ENCODE data around the gene TXN2.

TXN2 gene

DNA sequence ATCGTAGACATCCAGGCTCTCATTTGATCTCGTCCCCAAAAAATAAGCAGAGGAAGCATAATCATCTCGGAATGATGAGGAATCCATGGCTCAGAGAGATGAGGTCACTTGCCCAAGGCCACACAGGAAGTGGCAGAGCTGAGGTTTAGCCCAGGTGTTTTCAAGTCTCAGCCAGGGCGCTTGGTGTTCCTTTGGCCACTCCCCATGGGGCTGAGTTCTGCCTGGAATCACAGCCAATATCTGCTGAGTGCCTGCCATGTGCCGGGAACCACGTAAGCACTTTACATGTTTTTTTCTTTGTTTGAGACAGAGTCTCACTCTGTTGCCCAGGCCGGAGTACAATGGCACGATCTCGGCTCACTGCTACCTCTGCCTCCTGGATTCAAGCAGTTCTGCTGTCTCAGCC, 64.2 kb downstream of the TXN2 start:
- Mint-ChIP-seq H3K27ac (no peak overlapping the region), H3K27me3 (ENCODE audit: low read depth) (peaks cover 3% of the 10 kb centered on the region)

More for the DNA sequence above, 64.2 kb downstream of the TXN2 start:
- Mint-ChIP-seq H3K4me1 (peaks cover 11% of the 10 kb centered on the region), H3K4me3 (no peak overlapping the region), H3K9me3 (no peaks in the 10 kb centered on the region), H3K36me3 (ENCODE audit: low read depth) (no peaks in the 10 kb centered on the region)
- TF ChIP-seq, protein P1, sequence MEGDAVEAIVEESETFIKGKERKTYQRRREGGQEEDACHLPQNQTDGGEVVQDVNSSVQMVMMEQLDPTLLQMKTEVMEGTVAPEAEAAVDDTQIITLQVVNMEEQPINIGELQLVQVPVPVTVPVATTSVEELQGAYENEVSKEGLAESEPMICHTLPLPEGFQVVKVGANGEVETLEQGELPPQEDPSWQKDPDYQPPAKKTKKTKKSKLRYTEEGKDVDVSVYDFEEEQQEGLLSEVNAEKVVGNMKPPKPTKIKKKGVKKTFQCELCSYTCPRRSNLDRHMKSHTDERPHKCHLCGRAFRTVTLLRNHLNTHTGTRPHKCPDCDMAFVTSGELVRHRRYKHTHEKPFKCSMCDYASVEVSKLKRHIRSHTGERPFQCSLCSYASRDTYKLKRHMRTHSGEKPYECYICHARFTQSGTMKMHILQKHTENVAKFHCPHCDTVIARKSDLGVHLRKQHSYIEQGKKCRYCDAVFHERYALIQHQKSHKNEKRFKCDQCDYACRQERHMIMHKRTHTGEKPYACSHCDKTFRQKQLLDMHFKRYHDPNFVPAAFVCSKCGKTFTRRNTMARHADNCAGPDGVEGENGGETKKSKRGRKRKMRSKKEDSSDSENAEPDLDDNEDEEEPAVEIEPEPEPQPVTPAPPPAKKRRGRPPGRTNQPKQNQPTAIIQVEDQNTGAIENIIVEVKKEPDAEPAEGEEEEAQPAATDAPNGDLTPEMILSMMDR (IDR thresholded peaks at IDR 0.05; ENCODE audit: unreplicated experiment in 3 of 3): no peak

Measured in nephron (organoid).